ENCODE measurements around the gene YKT6.
"Not testable (repeated sequence)": the region's sequence is repeated elsewhere in the genome, so short reads cannot be mapped to it uniquely, and the experiment has no call there.

The YKT6 gene

GRCh38 chr7:44162179-44162578 lies 38.6 kb upstream of the YKT6 start:
- H3K4me3 ChIP-seq (ENCODE audit: low read depth, low read length) = no peak overlapping the region
- DNase-seq (ENCODE audit: low read depth) = no peak
- no peak for TF ChIP-seq CTCF (conservative IDR thresholded peaks at IDR 0.05; ENCODE audit: low read depth, low read length)

- TF ChIP-seq CTCF (conservative IDR thresholded peaks at IDR 0.05; ENCODE audit: low read depth, low read length) = no peak
- no peak for DNase-seq (ENCODE audit: low read depth)
- no peak overlapping the region for H3K4me3 ChIP-seq (ENCODE audit: low read depth, low read length)
These were observed 37.9 kb upstream of the YKT6 start for GRCh38 chr7:44162785-44163395.

- DNase-seq (ENCODE audit: low read depth) = peak; percentile 78
- H3K4me3 ChIP-seq (ENCODE audit: low read depth, low read length) = no peak overlapping the region
- TF ChIP-seq CTCF (conservative IDR thresholded peaks at IDR 0.05; ENCODE audit: low read depth, low read length) = no peak
These were observed 37.2 kb upstream of the YKT6 start for GRCh38 chr7:44163591-44163990.

GRCh38 chr7:44167920-44168319 lies 32.9 kb upstream of the YKT6 start:
- no peak for TF ChIP-seq CTCF (conservative IDR thresholded peaks at IDR 0.05; ENCODE audit: low read depth, low read length)
- no peak overlapping the region for H3K4me3 ChIP-seq (ENCODE audit: low read depth, low read length)
- DNase-seq (ENCODE audit: low read depth) = no peak

- not testable (repeated sequence) for DNase-seq (ENCODE audit: low read depth); H3K4me3 ChIP-seq (ENCODE audit: low read depth, low read length)
These were observed 28.9 kb upstream of the YKT6 start for GRCh38 chr7:44171901-44172300.

- TF ChIP-seq CTCF (conservative IDR thresholded peaks at IDR 0.05; ENCODE audit: low read depth, low read length) = no peak
- H3K4me3 ChIP-seq (ENCODE audit: low read depth, low read length) = no peak overlapping the region
- DNase-seq (ENCODE audit: low read depth) = no peak
These were observed 28.4 kb upstream of the YKT6 start for GRCh38 chr7:44172352-44172751.

- no peak for DNase-seq (ENCODE audit: low read depth)
- no peak for TF ChIP-seq CTCF (conservative IDR thresholded peaks at IDR 0.05; ENCODE audit: low read depth, low read length)
- no peak overlapping the region for H3K4me3 ChIP-seq (ENCODE audit: low read depth, low read length)
These were observed 27.9 kb upstream of the YKT6 start for GRCh38 chr7:44172803-44173424.
